GM21717 (cell line): ENCODE data around the gene CDKL1.
"Not testable (repeated sequence)": the region's sequence is repeated elsewhere in the genome, so short reads cannot be mapped to it uniquely, and the experiment has no call there.

Experiments
- ATAC-seq: cut with Tn5 transposase; IDR thresholded peaks from one replicate; pipeline ENCODE4 v1.9.1; 2021; ENCODE audit warnings: mild to moderate bottlenecking, moderate library complexity; ENCODE audit not compliant: unreplicated experiment

CDKL1 gene

DNA sequence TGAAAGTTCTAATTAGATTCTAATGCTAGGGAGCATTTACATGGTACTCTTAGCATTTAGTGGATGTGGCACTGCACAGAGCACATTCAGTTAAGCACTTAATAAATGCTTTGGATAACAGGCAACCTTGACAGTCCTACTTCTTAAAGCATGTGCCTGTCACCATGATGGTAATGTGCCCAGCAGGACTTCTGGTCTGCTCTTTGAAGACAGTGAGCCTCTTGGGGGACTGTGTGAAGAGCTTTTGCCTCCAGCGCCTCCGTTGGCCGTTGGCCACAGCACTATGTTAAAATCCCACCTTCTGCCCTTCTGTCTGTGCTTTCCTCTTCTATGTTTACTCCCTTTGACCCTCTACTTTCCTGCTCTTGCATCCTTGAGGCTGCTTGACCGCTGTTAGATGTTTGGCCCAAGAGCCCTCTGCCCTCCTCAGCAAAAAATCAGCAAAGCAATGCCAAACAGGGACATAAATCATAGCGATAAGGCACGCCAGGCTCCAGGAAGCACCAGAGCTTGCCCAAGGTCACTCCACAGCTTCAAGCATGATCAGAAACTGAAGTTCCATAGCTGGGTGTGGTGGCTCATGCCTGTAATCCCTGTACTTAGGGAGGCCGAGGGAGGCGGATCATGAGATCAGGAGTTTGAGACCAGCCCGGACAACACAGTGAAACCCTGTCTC lies 8.3 kb downstream of the CDKL1 start:
- no peak for ATAC-seq

- ATAC-seq: no peak
These were observed 9.1 kb downstream of the CDKL1 start for GRCh38 chr14:50387548-50387947.

- ATAC-seq: no peak
These were observed 13.0 kb downstream of the CDKL1 start for GRCh38 chr14:50383618-50384225.

GRCh38 chr14:50381823-50382287 lies 14.8 kb downstream of the CDKL1 start:
- ATAC-seq: no peak

- ATAC-seq: no peak
These were observed 15.7 kb downstream of the CDKL1 start for GRCh38 chr14:50381008-50381407.

- ATAC-seq: no peak
These were observed 16.2 kb downstream of the CDKL1 start for GRCh38 chr14:50380455-50380854.

- no peak for ATAC-seq
These were observed 17.1 kb downstream of the CDKL1 start for GRCh38 chr14:50379563-50379962.

DNA sequence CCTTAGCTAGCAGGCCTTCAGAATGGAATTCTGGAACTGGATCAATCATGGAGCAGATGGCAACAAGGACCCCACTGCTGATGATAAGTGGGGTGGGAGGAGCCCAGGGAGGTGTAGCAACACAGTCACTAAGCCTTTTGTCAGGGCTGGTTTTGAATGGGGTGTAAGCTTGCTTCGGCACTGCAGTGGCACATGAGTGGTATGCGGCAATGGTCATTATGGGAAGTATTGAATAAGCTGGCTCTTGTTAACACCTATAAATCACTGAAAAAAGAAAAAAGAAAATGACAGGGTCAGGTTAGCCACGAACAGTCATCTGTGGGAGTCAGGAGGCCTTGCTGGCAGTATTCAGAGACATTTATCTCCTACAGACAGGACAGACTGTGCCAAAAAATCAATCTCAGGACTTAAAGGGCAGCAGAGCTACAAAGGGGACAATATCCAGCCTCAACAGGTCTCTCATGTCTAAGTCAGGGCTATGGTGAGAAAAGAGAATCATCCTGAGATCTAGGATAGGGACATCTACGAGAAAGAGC lies 19.1 kb downstream of the CDKL1 start:
- ATAC-seq: no peak

DNA sequence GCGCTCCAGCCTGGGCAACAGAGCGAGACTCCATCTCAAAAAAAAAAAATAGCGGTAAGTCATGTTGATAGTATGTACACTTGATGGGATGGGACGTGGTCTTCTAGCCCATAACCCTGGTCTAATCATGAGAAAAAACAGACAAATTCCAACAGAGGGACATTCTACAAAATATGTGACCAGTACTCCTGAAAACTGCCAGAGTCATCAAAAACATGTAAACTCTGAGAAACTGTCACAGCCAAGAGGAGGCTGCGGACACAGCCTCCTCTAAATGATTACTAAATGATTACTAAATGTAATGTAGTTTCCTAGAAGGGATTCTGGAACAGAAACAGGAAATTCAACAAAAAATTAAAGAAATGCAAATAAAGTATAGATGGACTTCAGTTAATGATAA lies 20.9 kb downstream of the CDKL1 start:
- no peak for ATAC-seq

- no peak for ATAC-seq
These were observed 22.7 kb downstream of the CDKL1 start for GRCh38 chr14:50373959-50374358.

DNA sequence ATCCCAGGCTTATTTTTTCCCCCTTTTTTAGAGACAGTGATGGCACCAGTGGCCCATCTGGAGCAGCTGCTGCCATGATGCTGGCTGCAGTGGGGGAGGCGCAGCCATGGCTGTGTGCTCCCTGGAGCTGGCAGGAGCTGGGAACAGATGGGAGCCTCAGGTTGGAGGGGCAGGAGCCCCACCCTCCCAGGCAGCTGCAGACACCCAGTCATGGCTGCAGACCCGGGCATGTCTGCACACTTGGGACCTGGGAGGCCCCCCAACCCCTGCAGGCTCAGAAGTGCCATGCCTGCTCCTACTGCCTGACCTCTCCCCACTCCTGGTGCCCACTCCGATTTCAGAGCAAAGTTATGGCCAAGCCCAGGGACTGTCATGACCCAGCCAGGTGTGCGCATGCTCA lies 25.1 kb downstream of the CDKL1 start:
- ATAC-seq: no peak

DNA sequence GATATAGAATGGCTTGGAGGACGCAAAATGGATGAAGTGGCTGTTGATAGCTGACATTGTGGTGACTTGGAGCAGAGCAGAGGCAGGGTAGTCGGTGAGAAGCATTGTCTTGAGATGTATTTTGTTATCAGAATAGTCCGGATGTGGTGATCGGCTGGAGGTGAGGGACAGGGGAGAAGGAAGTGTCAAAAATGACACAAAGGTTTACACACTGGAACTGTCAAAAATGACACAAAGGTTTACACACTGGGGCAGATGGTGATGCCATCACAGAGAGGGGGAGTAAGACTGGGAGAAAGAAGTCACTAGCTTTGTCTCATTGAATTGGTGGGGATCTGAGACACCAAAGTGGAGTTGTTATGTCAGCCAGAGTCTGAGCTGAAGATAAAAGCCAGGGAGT lies 30.1 kb downstream of the CDKL1 start:
- ATAC-seq: no peak

DNA sequence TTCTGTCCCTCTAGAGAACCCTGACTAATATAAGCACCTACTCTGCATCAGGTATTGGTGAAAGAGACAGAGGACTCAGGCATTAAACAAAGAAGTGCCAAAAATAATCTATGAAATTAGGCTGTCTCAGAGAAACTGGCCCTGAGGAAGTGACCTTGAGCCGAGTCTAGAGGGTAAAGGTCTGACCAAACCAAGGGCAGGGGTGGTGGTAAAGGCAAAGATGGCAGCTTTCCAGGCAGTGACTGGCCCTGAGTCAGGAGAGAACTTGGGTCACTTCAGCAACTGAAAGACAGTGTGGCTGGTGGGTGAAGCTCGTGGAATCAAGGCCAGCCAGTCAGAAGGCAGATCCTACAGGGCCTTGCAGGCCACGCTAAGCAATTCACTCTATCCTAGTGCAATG lies 30.6 kb downstream of the CDKL1 start:
- ATAC-seq: no peak

- not testable (repeated sequence) for ATAC-seq
These were observed 31.1 kb downstream of the CDKL1 start for GRCh38 chr14:50365572-50365971.

GRCh38 chr14:50364792-50365191 lies 31.9 kb downstream of the CDKL1 start:
- no peak for ATAC-seq

DNA sequence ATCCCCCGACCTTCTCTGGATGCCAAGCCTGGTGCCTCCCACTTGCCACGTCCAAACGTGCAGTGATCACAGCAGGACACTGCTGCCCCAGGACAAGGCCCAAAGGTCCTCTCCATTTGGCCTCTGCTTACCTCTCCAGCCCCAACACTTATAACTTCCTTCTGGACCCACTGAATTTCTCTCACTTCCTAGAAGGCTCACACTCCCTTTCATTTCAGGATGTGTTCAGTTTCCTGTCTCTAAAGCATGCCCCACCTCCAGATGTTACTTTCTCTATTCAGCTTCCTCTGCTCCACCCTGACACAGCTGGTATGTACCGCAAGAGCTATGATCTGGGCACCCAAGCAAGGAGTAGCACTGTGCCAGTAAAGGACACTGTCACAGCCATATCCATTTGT lies 33.0 kb downstream of the CDKL1 start:
- peak; percentile 98 for ATAC-seq

DNA sequence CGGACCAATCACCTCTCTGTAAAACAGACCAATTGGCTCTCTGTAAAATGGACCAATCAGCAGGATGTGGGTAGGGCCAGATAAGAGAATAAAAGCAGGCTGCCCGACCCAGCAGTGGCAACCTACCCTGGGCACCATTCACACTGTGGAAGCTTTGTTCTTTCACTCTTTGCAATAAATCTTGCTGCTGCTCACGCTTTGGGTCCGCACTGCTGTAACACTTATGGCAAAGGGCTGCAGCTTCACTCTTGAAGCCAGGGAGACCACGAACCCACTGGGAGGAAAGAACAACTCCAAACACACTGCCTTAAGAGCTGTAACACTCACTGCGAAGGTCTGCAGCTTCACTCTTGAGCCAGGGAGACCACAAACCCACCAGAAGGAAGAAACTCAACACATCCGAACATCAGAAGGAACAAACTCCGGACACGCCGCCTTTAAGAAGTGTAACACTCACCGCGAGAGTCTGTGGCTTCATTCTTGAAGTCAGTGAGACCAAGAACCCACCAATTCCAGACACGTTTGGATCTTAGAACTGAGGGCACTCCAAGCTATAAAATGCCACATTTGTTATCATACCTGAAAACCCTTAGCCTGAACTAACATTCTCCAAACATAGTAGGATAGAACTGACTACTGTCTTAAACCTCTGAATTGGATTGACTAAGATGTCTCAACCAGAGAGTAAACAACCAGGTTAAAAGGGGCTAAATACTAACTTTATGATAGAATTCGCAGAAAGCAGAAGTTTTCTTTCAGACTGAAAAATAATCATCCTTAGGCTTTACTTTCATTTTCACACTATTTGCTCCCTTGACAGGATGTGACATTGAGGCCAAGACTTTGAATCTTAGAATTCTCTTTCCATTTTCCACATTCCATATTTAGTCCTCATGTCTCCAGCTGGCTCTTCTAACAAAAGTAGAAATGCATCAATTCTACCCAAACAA lies 33.6 kb downstream of the CDKL1 start:
- ATAC-seq: peak; percentile 32

DNA sequence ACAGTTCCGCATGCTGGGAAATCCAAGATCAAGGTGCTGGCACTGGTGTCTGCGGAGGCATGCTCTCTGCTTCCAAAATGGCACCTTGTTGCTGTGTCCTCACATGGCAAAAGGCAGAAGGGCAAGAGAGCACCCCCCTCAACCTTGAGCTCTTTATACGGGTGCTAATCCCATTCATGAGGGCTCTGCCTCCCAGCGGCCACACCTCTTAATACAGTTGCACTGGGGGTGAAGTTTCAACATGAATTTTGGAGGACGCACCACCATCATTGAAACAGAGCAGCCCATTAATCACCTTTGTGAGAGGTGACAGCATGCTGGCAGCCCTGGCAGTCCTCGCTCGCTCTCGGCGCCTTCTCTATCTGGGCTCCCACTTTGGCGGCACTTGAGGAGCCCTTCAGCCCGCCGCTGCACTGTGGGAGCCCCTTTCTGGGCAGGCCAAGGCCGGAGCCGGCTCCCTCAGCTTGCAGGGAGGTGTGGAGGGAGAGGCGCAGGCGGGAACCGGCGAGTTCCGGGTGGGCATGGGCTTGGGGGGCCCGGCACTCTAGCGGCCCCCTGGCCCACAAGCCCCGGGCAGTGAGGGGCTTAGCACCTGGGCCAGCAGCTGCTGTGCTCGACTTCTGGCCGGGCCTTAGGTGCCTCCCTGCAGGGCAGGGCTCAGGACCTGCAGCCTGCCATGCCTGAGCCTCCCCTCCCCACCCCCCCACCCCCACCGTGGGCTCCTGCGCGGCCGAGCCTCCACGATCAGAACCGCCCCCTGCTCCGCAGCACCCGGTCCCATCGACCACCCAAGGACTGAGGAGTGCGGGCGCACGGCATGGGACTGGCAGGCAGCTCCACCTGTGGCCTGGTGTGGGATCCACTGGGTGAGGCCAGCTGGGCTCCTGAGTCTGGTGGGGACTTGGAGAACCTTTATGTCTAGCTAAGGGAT lies 34.9 kb downstream of the CDKL1 start:
- not testable (repeated sequence) for ATAC-seq

- ATAC-seq: no peak
These were observed 35.8 kb downstream of the CDKL1 start for GRCh38 chr14:50360851-50361250.

GRCh38 chr14:50360093-50360492 lies 36.6 kb downstream of the CDKL1 start:
- no peak for ATAC-seq
